Measurements from ENCODE around the gene COL16A1. TPM values are rescaled to one million over a fixed set of nuclear protein-coding genes. Genes with fewer than 3 reads are reported as not detected.

Gene COL16A1
- total RNA-seq, 1 donor from 2014 or later: 0.22 TPM

- no peaks in the 10 kb centered on the region for H3K9me3 Mint-ChIP-seq
- no peaks in the 10 kb centered on the region for H3K36me3 ChIP-seq
- no peaks in the 10 kb centered on the region for H3F3A ChIP-seq (ENCODE audit: low read depth)
- no peak overlapping the region for H3K27ac ChIP-seq
- H3K4me1 Mint-ChIP-seq: peaks cover 8% of the 10 kb centered on the region
- H3K4me3 Mint-ChIP-seq: no peak overlapping the region
- H3K4me2 ChIP-seq: no peak overlapping the region
- no peaks in the 10 kb centered on the region for H3K27me3 ChIP-seq
- H2AFZ ChIP-seq (replicated peaks): no peak overlapping the region
- no peak overlapping the region for H3K4me3 ChIP-seq
- H3K27ac Mint-ChIP-seq: no peak overlapping the region
- TF ChIP-seq EZH2 (IDR thresholded peaks at IDR 0.05): no peak
- no peaks in the 10 kb centered on the region for H4K20me1 ChIP-seq (ENCODE audit: low read depth)
- peak overlapping the region; percentile 27 for H3K9ac ChIP-seq
- no peaks in the 10 kb centered on the region for H3K79me2 ChIP-seq (ENCODE audit: low read depth)
- no peaks in the 10 kb centered on the region for H3K4me1 ChIP-seq
- H3K27me3 Mint-ChIP-seq (ENCODE audit: insufficient read depth, low read depth): peaks cover 10% of the 10 kb centered on the region
- no peaks in the 10 kb centered on the region for H3K9me3 ChIP-seq (ENCODE audit: low read depth)
- no peak for DNase-seq (ENCODE audit: low spot score)
- no peaks in the 10 kb centered on the region for H3K36me3 Mint-ChIP-seq
Observed at GRCh38 chr1:31653717-31654473, 49.9 kb downstream of the COL16A1 start.

- Histone ChIP-seq H3K4me3 (no peak overlapping the region), H4K20me1 (ENCODE audit: low read depth) (no peaks in the 10 kb centered on the region), H3K36me3 (no peaks in the 10 kb centered on the region), H2AFZ (replicated peaks) (no peak overlapping the region), H3K27me3 (no peaks in the 10 kb centered on the region), H3K9ac (no peak overlapping the region), H3K4me1 (no peaks in the 10 kb centered on the region), H3K27ac (no peak overlapping the region), H3K4me2 (no peak overlapping the region), H3K79me2 (ENCODE audit: low read depth) (no peaks in the 10 kb centered on the region), H3K9me3 (ENCODE audit: low read depth) (no peaks in the 10 kb centered on the region), H3F3A (ENCODE audit: low read depth) (no peaks in the 10 kb centered on the region)
- TF ChIP-seq EZH2 (IDR thresholded peaks at IDR 0.05): no peak
- no peak for TF ChIP-seq CTCF (IDR thresholded peaks at IDR 0.05)
- TF ChIP-seq EZH2phosphoT487 (IDR thresholded peaks at IDR 0.05): no peak
- Mint-ChIP-seq H3K4me1 (peaks cover 3% of the 10 kb centered on the region), H3K36me3 (no peaks in the 10 kb centered on the region), H3K27me3 (ENCODE audit: insufficient read depth, low read depth) (peaks cover 10% of the 10 kb centered on the region), H3K4me3 (no peak overlapping the region), H3K9me3 (no peaks in the 10 kb centered on the region), H3K27ac (no peak overlapping the region)
- DNase-seq (ENCODE audit: low spot score): no peak
Observed at GRCh38 chr1:31652891-31653499, 50.8 kb downstream of the COL16A1 start.

- TF ChIP-seq EZH2phosphoT487 (IDR thresholded peaks at IDR 0.05): no peak
- TF ChIP-seq CTCF (IDR thresholded peaks at IDR 0.05): no peak
- no peak for TF ChIP-seq EZH2 (IDR thresholded peaks at IDR 0.05)
- no peak overlapping the region for H3K4me2 ChIP-seq
- H3K27me3 ChIP-seq: no peaks in the 10 kb centered on the region
- H3K36me3 ChIP-seq: no peaks in the 10 kb centered on the region
- H3K27ac ChIP-seq: no peak overlapping the region
- H3K79me2 ChIP-seq (ENCODE audit: low read depth): no peaks in the 10 kb centered on the region
- Mint-ChIP-seq H3K4me3 (no peak overlapping the region), H3K27ac (no peak overlapping the region), H3K27me3 (ENCODE audit: insufficient read depth, low read depth) (peaks cover 8% of the 10 kb centered on the region), H3K36me3 (no peaks in the 10 kb centered on the region), H3K4me1 (no peaks in the 10 kb centered on the region), H3K9me3 (no peaks in the 10 kb centered on the region)
- no peak for DNase-seq (ENCODE audit: low spot score)
- H3K9ac ChIP-seq: no peak overlapping the region
- H3K4me1 ChIP-seq: no peaks in the 10 kb centered on the region
- no peaks in the 10 kb centered on the region for H3F3A ChIP-seq (ENCODE audit: low read depth)
- H3K9me3 ChIP-seq (ENCODE audit: low read depth): no peaks in the 10 kb centered on the region
- H3K4me3 ChIP-seq: no peak overlapping the region
- H2AFZ ChIP-seq (replicated peaks): no peak overlapping the region
- H4K20me1 ChIP-seq (ENCODE audit: low read depth): no peaks in the 10 kb centered on the region
Observed at GRCh38 chr1:31651766-31652165, 52.1 kb downstream of the COL16A1 start.

- no peaks in the 10 kb centered on the region for H3K4me1 ChIP-seq
- no peak overlapping the region for H3K4me2 ChIP-seq
- H3K9me3 ChIP-seq (ENCODE audit: low read depth): no peaks in the 10 kb centered on the region
- no peaks in the 10 kb centered on the region for H3K36me3 ChIP-seq
- no peaks in the 10 kb centered on the region for H4K20me1 ChIP-seq (ENCODE audit: low read depth)
- peaks cover 5% of the 10 kb centered on the region for H3K27me3 Mint-ChIP-seq (ENCODE audit: insufficient read depth, low read depth)
- H3K27me3 ChIP-seq: no peaks in the 10 kb centered on the region
- H3K4me3 Mint-ChIP-seq: no peak overlapping the region
- H3K36me3 Mint-ChIP-seq: no peaks in the 10 kb centered on the region
- no peak overlapping the region for H2AFZ ChIP-seq (replicated peaks)
- no peaks in the 10 kb centered on the region for H3K9me3 Mint-ChIP-seq
- H3K4me1 Mint-ChIP-seq: no peaks in the 10 kb centered on the region
- peak overlapping the region; percentile 35 for H3K9ac ChIP-seq
- H3K4me3 ChIP-seq: no peak overlapping the region
- no peak overlapping the region for H3K27ac ChIP-seq
- no peak for DNase-seq (ENCODE audit: low spot score)
- no peak for TF ChIP-seq EZH2phosphoT487 (IDR thresholded peaks at IDR 0.05)
- TF ChIP-seq CTCF (IDR thresholded peaks at IDR 0.05): no peak
- no peak for TF ChIP-seq EZH2 (IDR thresholded peaks at IDR 0.05)
- H3K79me2 ChIP-seq (ENCODE audit: low read depth): no peaks in the 10 kb centered on the region
- H3F3A ChIP-seq (ENCODE audit: low read depth): peaks cover 2% of the 10 kb centered on the region
- no peak overlapping the region for H3K27ac Mint-ChIP-seq
Observed at GRCh38 chr1:31651089-31651420, 52.8 kb downstream of the COL16A1 start.
